HG03280 (cell line): ENCODE data around the gene ARFGAP3.

ENCODE experiments used
- ATAC-seq: cut with Tn5 transposase; IDR thresholded peaks from one replicate; pipeline ENCODE4 v1.9.1; 2021; ENCODE audit warnings: mild to moderate bottlenecking, moderate library complexity; ENCODE audit not compliant: unreplicated experiment

The ARFGAP3 gene

GRCh38 chr22:42865536-42865935, 8.5 kb upstream of the ARFGAP3 start:
- ATAC-seq: no peak

DNA sequence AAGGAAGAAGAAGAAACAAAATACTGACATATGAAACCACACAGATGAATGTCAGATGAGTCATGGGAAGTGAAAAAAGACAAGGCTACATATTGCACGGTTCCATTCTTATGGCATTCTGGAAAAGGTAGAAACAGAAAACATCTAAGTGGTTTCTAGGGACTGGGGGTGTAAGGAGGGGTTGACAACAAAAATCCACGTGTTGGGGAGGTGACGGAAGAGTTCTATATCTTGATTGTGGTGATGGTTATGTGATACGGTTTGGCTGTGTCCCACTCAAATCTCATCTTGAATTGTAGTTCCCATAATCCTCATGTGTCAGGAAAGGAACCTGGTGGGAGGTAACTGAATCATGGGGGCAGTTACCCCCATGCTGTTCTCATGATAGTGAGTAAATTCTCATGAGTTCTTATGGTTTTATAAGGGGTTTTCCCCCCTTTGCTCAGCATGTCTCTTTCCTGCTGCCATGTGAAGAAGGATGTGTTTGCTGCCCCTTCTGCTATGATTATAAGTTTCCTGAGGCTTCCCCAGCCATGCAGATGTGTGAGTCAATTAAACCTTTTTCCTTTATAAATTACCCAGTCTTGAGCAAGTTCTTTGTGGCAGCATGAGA, 6.4 kb upstream of the ARFGAP3 start:
- no peak for ATAC-seq

GRCh38 chr22:42862045-42862734, 5.1 kb upstream of the ARFGAP3 start:
- ATAC-seq: no peak

- no peak for ATAC-seq
Observed at GRCh38 chr22:42860968-42861367, 3.9 kb upstream of the ARFGAP3 start.

DNA sequence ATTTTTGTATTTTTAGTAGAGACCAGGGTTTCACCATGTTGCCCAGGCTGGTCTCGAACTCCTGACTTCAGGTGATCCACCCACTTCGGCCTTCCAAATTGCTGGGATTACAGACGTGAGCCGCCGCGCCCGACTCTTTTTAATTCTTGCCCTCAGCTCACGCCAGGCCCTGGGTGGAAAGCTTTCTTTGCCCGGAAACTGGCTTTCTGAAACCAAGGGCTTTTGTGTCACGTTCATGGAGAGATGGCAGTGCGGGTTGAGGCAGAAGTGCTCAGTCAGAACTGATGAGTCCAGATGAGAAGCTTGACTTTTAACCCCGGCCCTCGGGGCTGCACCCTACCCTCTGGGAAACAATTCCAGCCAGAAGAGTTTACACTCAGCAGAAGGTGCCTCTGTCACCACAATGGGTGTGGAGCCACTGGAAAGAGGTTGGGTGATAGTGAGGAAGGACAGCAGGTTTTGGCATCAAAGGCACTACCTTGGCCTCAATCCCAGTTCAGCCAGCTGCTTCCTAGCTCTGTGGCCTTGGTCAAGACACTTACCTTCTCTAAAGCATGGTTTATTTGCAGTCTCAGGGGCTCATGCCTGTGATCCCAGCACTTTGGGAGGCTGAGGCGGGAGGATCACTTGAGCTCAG, 890 bp upstream of the ARFGAP3 start:
- ATAC-seq: no peak

- ATAC-seq: peak; percentile 27
Observed at GRCh38 chr22:42856179-42856864, 751 bp downstream of the ARFGAP3 start.

DNA sequence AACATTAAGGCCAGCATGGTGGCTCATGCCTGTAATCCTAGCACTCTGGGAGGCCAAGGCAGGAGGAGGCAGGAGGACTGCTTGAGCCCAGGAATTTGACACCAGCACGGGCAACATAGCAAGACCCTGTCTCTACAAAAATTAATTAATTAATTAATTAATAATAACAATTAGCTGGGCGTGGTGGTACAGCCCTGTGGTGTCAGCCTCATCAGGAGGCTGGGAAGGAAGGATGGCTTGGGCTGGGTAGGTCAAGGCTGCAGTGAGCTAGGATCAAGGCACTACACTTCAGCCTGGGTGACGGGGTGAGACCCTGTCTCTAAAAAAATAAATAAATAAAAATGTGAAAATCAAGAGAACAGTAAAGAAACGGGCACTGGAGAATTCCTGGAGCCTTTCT, 1.4 kb downstream of the ARFGAP3 start:
- ATAC-seq: no peak

DNA sequence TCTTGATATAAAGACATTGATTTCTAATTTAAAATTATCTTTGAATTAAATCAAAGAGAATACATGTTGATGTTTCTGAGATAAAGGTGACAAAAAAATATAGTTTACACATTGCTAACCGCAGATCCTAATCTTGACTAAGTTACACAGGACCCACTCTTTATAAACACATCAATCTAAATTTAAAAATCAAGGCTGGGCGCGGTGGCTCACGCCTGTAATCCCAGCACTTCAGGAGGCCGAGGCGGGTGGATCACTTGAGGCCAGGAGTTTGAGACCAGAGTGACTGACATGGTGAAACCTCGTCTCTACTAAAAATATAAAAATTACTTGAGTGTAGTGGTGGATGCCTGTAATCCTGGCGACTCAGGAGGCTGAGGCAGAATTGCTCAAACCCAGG, 1.9 kb downstream of the ARFGAP3 start:
- no peak for ATAC-seq

DNA sequence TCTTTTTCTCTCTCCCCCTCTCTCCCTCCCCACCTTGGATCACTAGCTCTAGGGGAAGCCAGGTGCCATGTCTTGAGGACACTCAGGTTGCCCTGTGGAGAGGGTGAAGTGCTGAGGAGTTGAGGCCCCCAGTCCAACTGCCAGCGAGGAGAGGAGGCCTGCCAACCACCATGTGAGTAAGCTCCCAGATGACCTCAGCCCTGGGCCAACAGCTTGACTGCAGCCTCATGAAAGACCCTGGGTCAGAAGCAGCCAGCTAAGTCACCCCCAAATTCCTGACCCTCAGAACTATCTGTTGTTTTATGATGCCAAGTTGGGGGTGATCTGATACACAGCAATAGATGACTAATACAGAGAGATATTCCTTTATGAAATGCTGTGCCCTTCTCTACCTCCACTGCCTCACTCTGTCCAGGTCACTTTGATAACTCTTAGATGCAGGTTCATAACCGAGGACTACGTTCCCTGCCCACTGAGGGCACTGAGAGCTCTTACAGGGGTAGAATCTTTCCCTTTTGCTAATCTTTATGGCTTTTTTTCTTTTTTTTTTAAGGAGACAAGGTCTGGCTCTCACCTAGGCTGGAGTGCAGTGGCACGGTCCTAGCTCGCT, 8.0 kb downstream of the ARFGAP3 start:
- no peak for ATAC-seq

- no peak for ATAC-seq
Observed at GRCh38 chr22:42847110-42847509, 10.0 kb downstream of the ARFGAP3 start.

DNA sequence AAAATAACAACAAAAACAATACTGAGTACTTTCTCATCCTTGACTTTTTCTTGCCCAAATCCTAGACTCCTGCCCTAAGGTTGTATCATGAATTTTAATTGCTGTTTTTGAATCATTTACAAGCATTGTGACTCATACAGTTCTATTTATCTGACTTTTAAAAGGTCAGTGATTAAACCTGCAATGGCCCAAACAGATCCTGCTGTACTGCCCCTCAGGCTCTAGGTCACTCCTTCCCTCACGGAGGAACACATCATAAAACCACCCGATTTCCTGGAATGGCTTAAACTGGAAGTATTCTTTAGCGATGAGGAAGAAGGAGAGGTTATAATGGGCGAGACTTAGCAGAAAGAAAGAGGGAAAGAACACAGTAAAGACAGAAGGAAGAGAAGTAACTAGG, 12.3 kb downstream of the ARFGAP3 start:
- ATAC-seq: no peak

GRCh38 chr22:42842658-42843370, 14.3 kb downstream of the ARFGAP3 start:
- no peak for ATAC-seq

GRCh38 chr22:42841444-42841843, 15.6 kb downstream of the ARFGAP3 start:
- no peak for ATAC-seq

- ATAC-seq: no peak
Observed at GRCh38 chr22:42837556-42837955, 19.5 kb downstream of the ARFGAP3 start.

DNA sequence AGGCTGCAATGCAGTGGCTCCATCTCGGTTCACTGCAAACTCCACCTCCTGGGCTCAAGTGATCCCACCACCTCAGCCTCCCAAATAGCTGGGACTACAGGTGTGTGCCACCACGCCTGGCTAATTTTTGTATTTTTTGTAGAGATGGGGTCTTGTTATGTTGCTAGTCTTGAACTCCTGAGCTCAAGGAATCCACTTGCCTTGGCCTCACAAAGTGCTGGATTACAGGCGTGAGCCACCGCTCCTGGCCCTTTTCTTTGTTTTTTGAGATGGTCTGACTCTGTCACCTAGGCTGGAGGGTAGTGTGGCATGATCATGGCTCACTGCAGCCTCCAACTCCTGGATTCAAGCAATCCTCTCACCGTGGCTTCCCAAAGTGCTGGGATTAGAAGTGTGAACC, 21.0 kb downstream of the ARFGAP3 start:
- no peak for ATAC-seq

DNA sequence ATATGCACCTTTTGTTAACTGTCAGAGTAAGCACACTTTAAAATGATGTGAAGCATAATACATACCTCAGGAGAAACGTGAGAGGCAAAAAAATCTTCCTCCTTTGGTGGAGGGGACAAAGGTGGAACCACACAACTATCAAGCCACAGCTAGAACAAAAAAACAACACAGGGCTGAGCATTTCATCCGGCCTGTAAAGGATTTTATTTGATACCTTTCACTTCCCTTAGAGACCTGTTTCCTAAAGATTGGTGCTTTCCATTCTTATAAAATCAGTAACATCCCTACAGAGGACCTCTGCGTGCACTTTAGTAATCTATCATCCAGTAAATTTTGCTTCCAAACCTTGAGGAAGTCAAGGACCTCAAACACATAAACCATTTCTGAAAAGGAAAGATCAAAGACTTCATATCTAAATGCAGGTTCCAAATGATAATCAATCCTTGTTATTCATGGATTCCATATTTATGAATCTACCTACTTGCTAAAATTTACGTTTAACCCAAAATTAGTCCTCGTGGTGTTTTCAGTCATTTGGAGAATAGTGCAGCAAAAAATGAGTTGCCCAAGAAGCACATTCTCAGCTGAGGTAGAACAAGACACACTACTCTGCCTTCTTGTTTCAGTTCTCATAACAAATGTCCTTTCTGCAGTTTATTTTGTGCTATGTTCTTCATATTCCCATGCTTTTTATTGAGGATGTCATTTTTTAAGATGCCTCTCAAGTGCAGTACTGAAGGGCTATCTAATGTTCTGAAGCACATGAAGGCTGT, 22.7 kb downstream of the ARFGAP3 start:
- ATAC-seq: no peak

DNA sequence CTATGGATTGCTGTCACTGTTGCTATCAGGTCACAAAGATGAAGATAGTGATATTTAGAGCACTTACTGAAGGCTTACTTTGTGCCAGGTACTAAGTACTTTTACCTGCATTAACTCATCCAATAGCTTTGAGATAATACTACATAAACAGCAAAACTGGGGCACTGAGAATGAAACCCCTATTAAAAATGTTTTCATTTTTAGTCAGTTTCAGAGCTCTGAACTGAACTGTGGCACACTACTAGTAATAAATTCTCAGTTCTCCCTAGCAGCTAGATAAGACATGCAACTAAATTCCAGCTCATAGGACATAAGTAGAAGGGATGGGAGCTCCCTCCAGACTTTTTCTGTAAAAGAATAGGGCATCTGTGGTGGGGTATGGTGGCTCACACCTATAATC, 24.0 kb downstream of the ARFGAP3 start:
- ATAC-seq: no peak

GRCh38 chr22:42831712-42832111, 25.4 kb downstream of the ARFGAP3 start:
- no peak for ATAC-seq

DNA sequence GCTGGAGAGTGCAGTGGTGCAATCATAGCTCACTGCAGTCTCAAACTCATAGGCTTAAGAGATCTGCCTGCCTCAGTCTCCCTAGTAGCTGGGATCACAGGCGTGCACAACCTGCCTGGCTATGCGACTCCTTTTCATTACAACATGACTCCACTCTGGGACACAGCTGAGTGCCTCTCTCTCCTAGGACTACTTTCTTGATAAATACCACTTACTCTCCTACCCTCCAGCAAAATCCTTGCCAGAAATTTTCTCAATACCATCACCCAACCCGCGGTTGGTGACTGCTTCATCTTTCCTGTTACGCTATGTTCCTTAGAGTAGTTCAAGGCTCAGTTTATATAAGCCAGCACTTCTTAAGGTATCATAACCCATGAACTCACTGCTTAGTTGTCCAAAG, 26.9 kb downstream of the ARFGAP3 start:
- ATAC-seq: no peak

DNA sequence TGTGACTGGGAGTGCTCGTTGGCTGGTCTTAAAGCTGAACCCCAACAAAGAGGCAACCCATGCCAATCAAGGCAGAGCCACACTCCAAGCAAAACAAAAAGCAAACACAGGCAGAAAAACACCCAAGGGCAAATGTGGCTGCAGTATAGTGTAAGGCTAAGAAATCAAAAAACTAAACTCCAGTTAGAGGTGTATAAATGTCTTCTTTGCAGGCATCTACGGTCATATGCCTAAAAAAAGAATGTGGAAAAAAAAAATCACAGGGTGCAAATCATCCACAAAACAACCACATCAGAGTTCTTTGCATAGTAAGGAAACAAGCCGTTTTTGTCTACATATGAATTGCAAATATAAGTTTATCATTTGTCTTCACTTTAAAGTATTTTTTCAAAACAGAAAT, 27.8 kb downstream of the ARFGAP3 start:
- no peak for ATAC-seq
